NT2/D1 (cell line): ENCODE measurements around the gene TRIM15.

Experiments used
- DNase-seq: peaks from one replicate; pipeline ENCODE4 v3.0.0-alpha.2; 2011; ENCODE audit warnings: low read depth, low spot score
- H3K27me3 ChIP-seq: 2 replicates; pipeline ENCODE4 v1.6.0; 2011; ENCODE audit warnings: mild to moderate bottlenecking; ENCODE audit not compliant: insufficient read length, insufficient read depth
- H3K36me3 ChIP-seq: 2 replicates; pipeline ENCODE4 v1.6.1; 2011; ENCODE audit warnings: mild to moderate bottlenecking, low read length, mixed read lengths; ENCODE audit not compliant: insufficient read depth, insufficient read length
- H3K4me1 ChIP-seq: 2 replicates; pipeline ENCODE4 v1.5.1; 2011; ENCODE audit not compliant: insufficient read depth, insufficient read length
- H3K4me3 ChIP-seq: 2 replicates; pipeline ENCODE4 v1.5.1; 2011; ENCODE audit warnings: low read depth; ENCODE audit not compliant: insufficient read length
- H3K9ac ChIP-seq: 2 replicates; pipeline ENCODE4 v1.6.0; 2011; ENCODE audit warnings: low read depth; ENCODE audit not compliant: insufficient read length
- H3K9me3 ChIP-seq: 2 replicates; pipeline ENCODE4 v1.5.1; 2011; ENCODE audit warnings: mild to moderate bottlenecking, low read length; ENCODE audit not compliant: insufficient read depth
- SUZ12 ChIP-seq: IDR thresholded peaks from 2 replicates; pipeline ENCODE4 v1.6.1; 2011; ENCODE audit not compliant: insufficient read length, insufficient read depth; ENCODE audit errors: extremely low read depth
- YY1 ChIP-seq: IDR thresholded peaks from 2 replicates; pipeline ENCODE4 v1.6.1; 2011; ENCODE audit not compliant: insufficient read length, insufficient read depth
- ZNF274 ChIP-seq: IDR thresholded peaks from 2 replicates; pipeline ENCODE4 v1.6.1; 2011; ENCODE audit warnings: mild to moderate bottlenecking, low read depth, low read length

The TRIM15 gene

GRCh38 chr6:30211306-30211705 lies 48.0 kb downstream of the TRIM15 start:
- Histone ChIP-seq H3K36me3 (peaks cover 10% of the 10 kb centered on the region), H3K4me3 (no peak overlapping the region), H3K9me3 (no peaks in the 10 kb centered on the region), H3K9ac (no peak overlapping the region), H3K4me1 (peaks cover 9% of the 10 kb centered on the region), H3K27me3 (no peaks in the 10 kb centered on the region)
- TF ChIP-seq YY1, result no peak
- TF ChIP-seq SUZ12, result no peak
- no peak for TF ChIP-seq ZNF274
- DNase-seq, result no peak

- Histone ChIP-seq H3K9me3 (no peaks in the 10 kb centered on the region), H3K4me1 (peaks cover 9% of the 10 kb centered on the region), H3K36me3 (peaks cover 10% of the 10 kb centered on the region), H3K9ac (no peak overlapping the region), H3K4me3 (peak overlapping the region; percentile 75), H3K27me3 (no peaks in the 10 kb centered on the region)
- TF ChIP-seq SUZ12 (no peak), YY1 (no peak), ZNF274 (no peak)
- DNase-seq, result no peak
These were observed 48.6 kb downstream of the TRIM15 start for GRCh38 chr6:30211899-30212298.

- H3K4me3 ChIP-seq, result peak within 1 kb of the TSS; percentile 75
- no peaks in the 10 kb centered on the region for H3K9me3 ChIP-seq
- peak within 1 kb of the TSS; percentile 90 for H3K9ac ChIP-seq
- peaks cover 3% of the 10 kb centered on the region for H3K4me1 ChIP-seq
- peak; percentile 87 for DNase-seq
- TF ChIP-seq YY1 (no peak), ZNF274 (no peak)
- H3K36me3 ChIP-seq, result peaks cover 10% of the 10 kb centered on the region
- no peaks in the 10 kb centered on the region for H3K27me3 ChIP-seq
These were observed 49.7 kb downstream of the TRIM15 start, which contains the start of gene TRIM26 for GRCh38 chr6:30212865-30213666. TRIM26 (minus strand) TSS chr6:30213406; CDS start chr6:30199103, 14,303 bp downstream.

GRCh38 chr6:30213667-30213956 lies 50.3 kb downstream of the TRIM15 start:
- peaks cover 3% of the 10 kb centered on the region for H3K4me1 ChIP-seq

GRCh38 chr6:30213957-30214656 lies 50.8 kb downstream of the TRIM15 start:
- no peaks in the 10 kb centered on the region for H3K27me3 ChIP-seq
- H3K4me3 ChIP-seq, result peak overlapping the region; percentile 50
- no peak for DNase-seq
- no peaks in the 10 kb centered on the region for H3K4me1 ChIP-seq
- no peak for TF ChIP-seq SUZ12
- TF ChIP-seq ZNF274, result no peak
- TF ChIP-seq YY1, result no peak
- peaks cover 7% of the 10 kb centered on the region for H3K36me3 ChIP-seq
- H3K9ac ChIP-seq, result peak overlapping the region; percentile 82
- H3K9me3 ChIP-seq, result no peaks in the 10 kb centered on the region

More at GRCh38 chr6:30213667-30213956, 50.3 kb downstream of the TRIM15 start:
- H3K9me3 ChIP-seq, result no peaks in the 10 kb centered on the region
- no peak for TF ChIP-seq YY1
- no peak for TF ChIP-seq ZNF274
- no peak for TF ChIP-seq SUZ12
- H3K36me3 ChIP-seq, result peaks cover 10% of the 10 kb centered on the region
- DNase-seq, result no peak
- no peaks in the 10 kb centered on the region for H3K27me3 ChIP-seq
- peak overlapping the region; percentile 50 for H3K4me3 ChIP-seq
- peak overlapping the region; percentile 82 for H3K9ac ChIP-seq

GRCh38 chr6:30214657-30214982 lies 51.3 kb downstream of the TRIM15 start:
- no peaks in the 10 kb centered on the region for H3K9me3 ChIP-seq
- TF ChIP-seq SUZ12 (no peak), ZNF274 (no peak), YY1 (no peak)
- H3K4me1 ChIP-seq, result no peaks in the 10 kb centered on the region
- H3K36me3 ChIP-seq, result peaks cover 5% of the 10 kb centered on the region
- no peaks in the 10 kb centered on the region for H3K27me3 ChIP-seq
- peak overlapping the region; percentile 50 for H3K4me3 ChIP-seq
- no peak for DNase-seq
- peak overlapping the region; percentile 82 for H3K9ac ChIP-seq

GRCh38 chr6:30216096-30216495 lies 52.8 kb downstream of the TRIM15 start:
- H3K27me3 ChIP-seq, result no peaks in the 10 kb centered on the region
- no peak for DNase-seq
- H3K4me1 ChIP-seq, result no peaks in the 10 kb centered on the region
- no peak overlapping the region for H3K4me3 ChIP-seq
- no peaks in the 10 kb centered on the region for H3K9me3 ChIP-seq
- TF ChIP-seq SUZ12 (no peak), ZNF274 (no peak), YY1 (no peak)
- H3K36me3 ChIP-seq, result peaks cover 3% of the 10 kb centered on the region
- H3K9ac ChIP-seq, result no peak overlapping the region
